GM12892 (cell line): Measurements from ENCODE around the gene BAZ1B.

Source experiments
- POLR2A ChIP-seq: IDR thresholded peaks from 2 replicates; pipeline ENCODE4 v1.6.1; 2011; ENCODE audit warnings: low read depth, low read length, control low read depth
- POLR2AphosphoS5 ChIP-seq: IDR thresholded peaks from 2 replicates; pipeline ENCODE4 v1.6.1; 2011; ENCODE audit warnings: low read depth, low read length, control low read depth
- TAF1 ChIP-seq: IDR thresholded peaks from 2 replicates; pipeline ENCODE4 v1.6.1; 2011; ENCODE audit warnings: low read depth, mild to moderate bottlenecking, control low read depth, low read length, borderline replicate concordance

GRCh38 chr7:73533742-73534141, 11.6 kb upstream of the BAZ1B start:
- no peak for TF ChIP-seq POLR2A
- no peak for TF ChIP-seq POLR2AphosphoS5
- TF ChIP-seq TAF1: no peak
